Endothelial cell of umbilical vein (primary cell): Measurements from ENCODE around the gene SAT1. TPM values are rescaled to one million over a fixed set of nuclear protein-coding genes. Genes with fewer than 3 reads are reported as not detected.

Experiments used
- BruUV-seq: library from RNA; stranded (reverse); fragments of 400-500 nt; replicated peaks from 2 replicates; lab custom pipeline; 2021; lab: Mats Ljungman, UMichigan
- CTCF ChIA-PET: fragments of 300-600, 350-600 bp; sonication (Branson Sonifier 250); formaldehyde crosslinking; loops from one replicate; lab custom pipeline; 2021; ENCODE audit warnings: antibody characterized with exemption, inconsistent platforms; lab: Charles Lee
- POLR2A ChIA-PET: fragments of 300-600, 350-600 bp; sonication (Branson Sonifier 250); formaldehyde crosslinking; loops from one replicate; lab custom pipeline; 2021; ENCODE audit warnings: antibody characterized with exemption, inconsistent platforms; lab: Charles Lee
- DNase-seq: peaks from one replicate; pipeline ENCODE4 v3.0.0-alpha.2; 2011; ENCODE audit warnings: low read depth, low spot score
- FAIRE-seq: peaks from 2 replicates; lab custom pipeline; 2011; peaks lifted over from hg19 to GRCh38; lab: Jason Lieb, UNC
- H2AFZ ChIP-seq: 2 replicates; pipeline ENCODE4 v1.6.0; 2012; ENCODE audit warnings: low read depth, low read length, control low read depth, inconsistent platforms
- H3K27ac ChIP-seq: 2 replicates; pipeline ENCODE4 v1.5.1; 2011; ENCODE audit warnings: low read depth, mild to moderate bottlenecking, control low read depth, low read length, moderate library complexity; ENCODE audit not compliant: insufficient read depth
- H3K27me3 ChIP-seq, 2 experiments: 2 replicates each; pipeline versions ENCODE4 v1.6.0 to v1.6.1; 2011; ENCODE audit warnings: low read length in 2 of 2, mixed read lengths in 1 of 2; ENCODE audit not compliant: control insufficient read depth in 2 of 2, insufficient read depth in 2 of 2
- H3K36me3 ChIP-seq, 2 experiments: 2 replicates in 1 of 2; 3 replicates in 1 of 2; pipeline ENCODE4 v1.5.1; 2011; ENCODE audit warnings: low read length in 2 of 2, mild to moderate bottlenecking in 1 of 2, moderate library complexity in 1 of 2; ENCODE audit not compliant: control insufficient read depth in 2 of 2, insufficient read depth in 2 of 2; ENCODE audit errors: extremely low read depth in 1 of 2
- H3K4me1 ChIP-seq: 3 replicates; pipeline ENCODE4 v1.5.1; 2011; ENCODE audit warnings: mild to moderate bottlenecking, low read length; ENCODE audit not compliant: control insufficient read depth, insufficient read depth; ENCODE audit errors: extremely low read depth
- H3K4me2 ChIP-seq: 2 replicates; pipeline ENCODE4 v1.6.1; 2011; ENCODE audit warnings: low read length, control low read depth, mixed read lengths; ENCODE audit not compliant: insufficient read depth
- H3K4me3 ChIP-seq, 3 experiments: fragments of 200-600 bp in 1 of 3; sonication (generic), shearing (Covaris generic) in 1 of 3; replicated peaks in 1 of 3; 2 replicates each; pipeline ENCODE4 v1.5.1; 2011 to 2016; ENCODE audit warnings: control low read depth in 3 of 3, low read length in 3 of 3, mild to moderate bottlenecking in 2 of 3, inconsistent platforms in 1 of 3, low read depth in 1 of 3, moderate library complexity in 1 of 3; ENCODE audit not compliant: insufficient read depth in 1 of 3
- H3K79me2 ChIP-seq: 2 replicates; pipeline ENCODE4 v1.6.0; 2012; ENCODE audit warnings: low read length, inconsistent platforms; ENCODE audit not compliant: control insufficient read depth, insufficient read depth
- H3K9ac ChIP-seq: replicated peaks from 2 replicates; pipeline ENCODE3; 2011; ENCODE audit warnings: low read length, control low read depth; ENCODE audit not compliant: insufficient read depth; ENCODE audit errors: extremely low read depth
- H3K9me1 ChIP-seq: replicated peaks from 3 replicates; pipeline ENCODE4 v1.6.0; 2011; ENCODE audit warnings: mild to moderate bottlenecking, low read length; ENCODE audit not compliant: control insufficient read depth, insufficient read depth; ENCODE audit errors: extremely low read depth
- H3K9me3 ChIP-seq: replicated peaks from 2 replicates; pipeline ENCODE4 v1.5.1; 2012; ENCODE audit warnings: low read length, inconsistent platforms; ENCODE audit not compliant: control insufficient read depth, insufficient read depth
- H4K20me1 ChIP-seq: replicated peaks from 2 replicates; pipeline ENCODE3; 2011; ENCODE audit warnings: mild to moderate bottlenecking, low read length; ENCODE audit not compliant: control insufficient read depth, insufficient read depth; ENCODE audit errors: extremely low read depth
- CTCF ChIP-seq, 2 donors: IDR thresholded peaks; 1 replicate in 1 of 2; 2 replicates in 1 of 2; pipeline ENCODE4 v1.5.1; 2011; ENCODE audit warnings: low read length in 2 of 2, mild to moderate bottlenecking in 2 of 2, moderate library complexity in 2 of 2, control low read depth in 1 of 2, inconsistent platforms in 1 of 2, low read depth in 1 of 2; ENCODE audit not compliant: insufficient read depth in 1 of 2; ENCODE audit errors: extremely low read depth in 1 of 2
- EZH2 ChIP-seq: IDR thresholded peaks from 2 replicates; pipeline ENCODE4 v1.6.1; 2012; ENCODE audit warnings: borderline replicate concordance, low read depth, mild to moderate bottlenecking, moderate library complexity, low read length, inconsistent platforms; ENCODE audit not compliant: severe bottlenecking
- FOS ChIP-seq: IDR thresholded peaks from 2 replicates; pipeline ENCODE4 v1.6.1; 2011; ENCODE audit warnings: mild to moderate bottlenecking, low read length, moderate library complexity, borderline replicate concordance; ENCODE audit not compliant: insufficient read depth
- GATA2 ChIP-seq: IDR thresholded peaks from 2 replicates; pipeline ENCODE4 v1.7.0; 2011; ENCODE audit warnings: low read depth, mild to moderate bottlenecking, moderate library complexity, mixed read lengths, low read length; ENCODE audit not compliant: insufficient read length, insufficient read depth
- MYC ChIP-seq: IDR thresholded peaks from one replicate; pipeline ENCODE4 v1.6.1; 2011; ENCODE audit warnings: mild to moderate bottlenecking, low read depth, low read length
- POLR2A ChIP-seq: IDR thresholded peaks from 2 replicates; pipeline ENCODE4 v1.6.1; 2012; ENCODE audit warnings: low read depth, mild to moderate bottlenecking, control low read depth, low read length
- POLR2AphosphoS5 ChIP-seq: IDR thresholded peaks from 2 replicates; pipeline ENCODE4 v1.6.1; 2012; ENCODE audit warnings: low read depth, mild to moderate bottlenecking, control low read depth, low read length, moderate library complexity; ENCODE audit not compliant: insufficient read depth
- dilution Hi-C: fragments of 300-500 bp; cut with MboI; formaldehyde crosslinking; loops from one replicate; pipeline ENCODE4 v1.15.0; 2019; ENCODE audit warnings: low sequenced_read_pairs; ENCODE audit not compliant: extremely low pct_ligation_motif_present
- intact Hi-C: fragments of 100-400 bp; cut with micrococcal nuclease; formaldehyde crosslinking; loops from one replicate; pipeline ENCODE4 v1.10.0; 2022
- polyA plus RNA-seq, 4 experiments: library from polyadenylated mRNA; depleted of rRNA in 3 of 4; stranded (reverse) in 3 of 4; unstranded in 1 of 4; fragments of >200 nt; gene quantifications; 2 replicates each; pipeline versions ENCODE4 v1.2.1 to v1.2.3, GENCODE V29; 2011 to 2012; ENCODE audit warnings: missing spikeins in 1 of 4
- total RNA-seq: library from RNA; stranded (reverse); gene quantifications from 2 replicates; pipeline ENCODE4 v1.2.3, GENCODE V29; 2021

Gene SAT1
- total and polyA plus RNA-seq, 2 donors (not counting 3 experiments of a cell fraction or from before 2014, with no cell fraction given), result 289 to 526 TPM

GRCh38 chrX:23764188-23764984 lies 18.6 kb upstream of the SAT1 start:
- no peak overlapping the region for H3K4me3 ChIP-seq
- TF ChIP-seq POLR2AphosphoS5, result no peak
- no peak for TF ChIP-seq FOS
- TF ChIP-seq POLR2A, result no peak
- no peak for TF ChIP-seq MYC
- TF ChIP-seq CTCF (IDR thresholded peaks at IDR 0.05; ENCODE audit: extremely low read depth in 1 of 2, insufficient read depth in 1 of 2, low read depth in 1 of 2, low read length in 2 of 2), result no peak
- TF ChIP-seq EZH2, result no peak
- TF ChIP-seq GATA2, result no peak
- FAIRE-seq, result no peak
- H3K9ac ChIP-seq, result no peak overlapping the region
- H3K79me2 ChIP-seq, result no peaks in the 10 kb centered on the region
- intact Hi-C loops (no loop called here), dilution Hi-C loops (no loop called here)
- no peaks in the 10 kb centered on the region for H3K9me3 ChIP-seq
- H3K4me2 ChIP-seq, result no peak overlapping the region
- no peaks in the 10 kb centered on the region for H3K27me3 ChIP-seq
- H2AFZ ChIP-seq, result no peak overlapping the region
- H3K4me1 ChIP-seq, result no peaks in the 10 kb centered on the region
- no peak overlapping the region for H3K27ac ChIP-seq
- H4K20me1 ChIP-seq, result no peaks in the 10 kb centered on the region
- no TSS peak for BruUV-seq
- H3K9me1 ChIP-seq, result no peaks in the 10 kb centered on the region
- no peaks in the 10 kb centered on the region for H3K36me3 ChIP-seq
- ChIA-PET POLR2A (no interaction called here), CTCF (interaction anchor here (2.9 kb wide), 1 partner anchor 138 kb away, joined by 12 read pairs; no protein-coding TSS in a partner anchor)
- no peak for DNase-seq
